SKM-1 (cell line): ENCODE measurements around the gene CLDN11.

Experiments
- DNase-seq: peaks from one replicate; lab custom pipeline; 2025; ENCODE audit not compliant: unreplicated experiment; lab: John Stamatoyannopoulos, UW

CLDN11 gene

DNA sequence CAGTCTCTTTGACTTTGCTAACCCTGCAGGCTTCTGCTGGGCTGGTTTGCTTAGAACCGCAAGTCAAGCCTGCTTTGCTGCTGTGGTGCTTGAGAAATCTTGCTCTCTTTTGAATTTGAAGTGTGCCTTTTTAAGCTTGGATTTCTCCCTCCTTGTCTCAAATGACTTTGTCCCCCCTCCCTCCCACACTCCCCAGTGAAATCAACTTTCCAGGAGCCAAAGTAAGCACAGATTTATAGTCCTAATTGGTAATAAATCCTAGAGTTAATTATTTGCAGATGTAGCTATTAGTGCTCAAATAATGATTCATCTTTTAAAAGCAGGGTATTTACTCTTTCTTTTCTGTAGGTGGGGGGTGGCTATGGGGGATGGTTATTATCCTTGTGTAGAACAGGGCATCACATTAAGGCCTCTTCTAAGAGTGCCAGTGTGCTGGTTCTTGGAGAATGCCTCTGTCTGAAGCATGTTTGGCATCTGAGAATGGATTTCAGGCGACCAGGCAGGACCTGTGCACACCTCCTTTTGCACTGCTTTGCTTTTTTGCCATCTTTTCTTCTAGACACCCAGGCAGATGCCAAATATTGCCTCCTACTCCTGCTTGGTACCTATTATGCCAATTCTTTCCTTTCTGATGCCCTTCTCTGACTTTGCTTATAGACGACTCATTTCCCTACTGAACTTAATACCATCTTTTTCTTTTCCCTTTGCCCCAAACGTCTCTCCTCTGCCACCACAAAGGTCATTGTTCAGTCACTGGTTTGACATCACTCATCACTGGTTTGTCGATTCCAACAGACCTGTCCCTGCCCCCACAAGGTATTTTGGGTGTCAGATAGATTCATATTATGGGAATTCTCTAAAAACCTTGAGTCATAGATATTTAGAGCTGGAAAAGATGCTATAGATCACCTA is 50.7 kb downstream of the CLDN11 start:
- no peak for DNase-seq

DNA sequence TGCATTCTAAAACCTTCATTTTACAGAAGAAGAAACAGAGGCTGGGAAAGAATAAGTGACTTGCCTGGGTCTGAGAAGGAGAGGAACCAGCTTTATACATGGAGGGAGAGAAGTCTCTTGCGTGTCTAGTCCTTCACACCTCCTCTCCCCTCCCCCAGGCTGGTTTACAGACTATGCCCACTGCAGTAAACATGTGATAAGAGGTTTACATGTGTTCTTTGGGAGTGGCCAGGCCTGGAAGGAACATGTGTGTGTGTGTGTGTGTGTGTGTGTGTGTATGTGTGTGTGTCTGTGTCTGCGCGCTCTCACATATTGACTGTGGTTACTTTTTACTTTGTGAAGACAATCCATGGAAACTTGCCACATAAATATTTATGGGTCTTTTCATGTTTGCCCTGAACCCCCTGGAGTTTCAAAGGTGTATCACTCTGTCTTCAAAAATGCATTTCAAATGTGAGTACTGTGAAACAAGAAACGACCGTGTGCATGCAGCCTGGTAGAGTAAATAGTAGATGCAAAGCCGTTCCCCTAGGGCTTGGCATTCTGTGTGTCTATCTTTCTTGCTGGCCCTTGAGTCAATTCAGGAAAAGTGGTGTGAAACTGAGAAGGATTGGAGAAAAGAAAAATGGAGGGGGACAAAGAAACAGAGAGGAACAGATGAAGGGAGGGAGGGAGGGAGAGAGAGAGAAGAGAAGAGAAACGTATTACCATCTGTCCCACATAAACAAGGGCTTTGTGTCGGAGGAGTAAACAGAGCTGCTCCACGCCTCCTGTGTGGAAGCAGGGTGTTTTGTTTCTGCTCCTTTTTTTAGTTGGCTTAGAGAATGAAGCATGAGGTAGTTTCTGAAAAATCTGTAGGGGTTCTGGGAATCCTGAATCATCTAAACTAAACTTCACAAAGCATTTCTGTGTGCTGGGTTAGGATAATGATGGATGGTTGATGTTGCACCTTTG is 51.7 kb downstream of the CLDN11 start:
- no peak for DNase-seq

DNA sequence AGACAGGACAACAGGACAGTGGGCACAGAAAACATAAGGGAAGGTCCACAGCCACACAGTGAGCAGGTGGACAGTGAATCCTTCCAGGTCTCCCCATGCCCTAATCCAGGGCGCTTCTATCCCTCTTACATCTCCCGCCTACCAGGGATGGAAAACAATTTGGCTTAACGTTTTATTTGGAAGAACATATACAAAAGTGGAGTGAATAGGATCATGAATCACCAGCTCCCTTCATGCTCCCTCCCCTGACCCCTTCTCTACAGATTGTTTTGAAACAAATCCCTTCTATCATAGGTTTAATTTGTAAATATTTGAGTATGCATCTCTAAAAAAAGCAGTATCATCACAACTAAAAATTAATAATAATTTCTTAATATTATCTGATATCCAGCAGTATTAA is 52.5 kb downstream of the CLDN11 start:
- no peak for DNase-seq

DNA sequence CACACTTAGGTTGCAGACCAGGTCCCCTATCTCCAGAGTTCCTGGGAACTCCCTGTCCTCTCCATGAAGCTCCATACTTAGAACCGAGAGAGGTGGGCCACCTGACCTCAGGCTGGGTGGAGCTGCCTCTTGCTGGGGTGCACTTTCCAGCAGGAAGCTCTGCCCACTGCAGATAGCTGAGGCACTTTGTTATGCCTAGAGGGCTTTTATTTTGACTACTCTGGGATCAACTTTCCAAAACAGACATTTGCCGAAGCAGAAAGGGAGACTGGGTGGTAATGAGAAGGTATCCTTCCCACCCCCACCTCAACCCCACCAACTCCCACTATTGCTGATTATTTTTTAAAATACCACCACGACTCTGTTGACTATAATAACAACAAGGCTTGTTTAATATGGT is 54.7 kb downstream of the CLDN11 start:
- no peak for DNase-seq

DNA sequence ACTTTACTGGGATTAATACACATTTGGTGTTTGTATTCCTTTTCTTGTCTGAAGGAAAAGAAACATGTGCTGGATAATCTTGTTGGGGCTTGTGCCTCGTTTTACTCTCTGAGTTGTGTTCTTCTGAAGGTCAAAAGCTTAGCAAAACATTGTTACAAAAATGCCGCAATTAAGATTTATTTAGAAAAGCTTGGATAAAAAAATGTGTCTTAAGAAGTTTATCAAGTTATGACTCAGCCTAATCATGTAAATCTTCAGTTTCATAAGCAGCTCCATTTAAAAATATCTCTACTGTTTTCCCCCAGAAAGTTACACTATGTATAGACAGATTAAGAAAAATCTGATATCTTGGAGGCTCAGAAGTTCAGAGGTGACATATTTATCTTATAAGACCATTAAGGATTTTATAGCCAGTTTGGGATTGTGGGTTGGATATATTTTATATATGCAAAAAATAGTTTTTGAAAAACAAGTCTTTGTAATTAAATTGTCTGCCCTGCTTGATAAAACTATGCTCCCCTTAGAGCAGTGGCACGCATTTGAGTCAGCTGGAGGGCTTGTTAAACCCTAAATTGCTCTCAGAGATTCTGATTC is 56.5 kb downstream of the CLDN11 start:
- DNase-seq: no peak

DNA sequence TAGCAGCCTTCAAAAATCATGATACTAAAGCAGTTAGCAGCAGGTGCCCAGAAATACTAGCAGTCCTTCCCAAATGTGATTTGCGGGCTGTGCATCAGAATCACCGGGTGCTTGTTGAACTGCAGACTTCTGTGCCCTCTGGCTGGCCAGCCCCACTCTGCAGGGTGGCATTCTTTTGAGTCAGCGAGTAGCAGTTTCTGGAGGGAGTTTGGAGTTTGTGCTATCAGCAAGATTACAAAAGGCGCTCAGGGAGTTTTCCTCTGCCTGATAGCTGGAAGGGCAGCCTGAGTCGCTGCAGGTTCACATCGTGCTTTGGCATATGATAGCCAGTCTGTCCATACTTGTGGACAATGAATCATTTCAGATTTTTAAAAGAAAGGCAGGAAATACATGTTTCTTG is 57.6 kb downstream of the CLDN11 start:
- no peak for DNase-seq

DNA sequence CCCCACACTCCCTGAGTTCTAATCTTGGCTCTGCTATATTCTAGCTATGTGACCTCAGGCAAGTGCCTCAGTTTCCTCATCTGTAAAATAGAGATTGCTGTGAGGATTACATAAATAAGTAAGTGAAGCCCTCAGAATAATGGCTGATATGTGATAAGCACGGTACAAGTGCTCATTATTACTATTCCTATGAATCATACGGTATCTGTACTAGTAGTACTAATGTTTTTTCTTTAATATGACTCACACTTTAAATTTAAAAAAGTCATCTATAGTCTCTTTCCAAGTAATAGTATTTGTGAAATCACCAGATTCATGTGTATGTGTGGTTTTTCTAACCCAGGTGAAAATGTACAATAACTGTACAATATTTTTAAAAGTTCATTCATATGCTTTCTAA is 58.7 kb downstream of the CLDN11 start:
- DNase-seq: no peak

DNA sequence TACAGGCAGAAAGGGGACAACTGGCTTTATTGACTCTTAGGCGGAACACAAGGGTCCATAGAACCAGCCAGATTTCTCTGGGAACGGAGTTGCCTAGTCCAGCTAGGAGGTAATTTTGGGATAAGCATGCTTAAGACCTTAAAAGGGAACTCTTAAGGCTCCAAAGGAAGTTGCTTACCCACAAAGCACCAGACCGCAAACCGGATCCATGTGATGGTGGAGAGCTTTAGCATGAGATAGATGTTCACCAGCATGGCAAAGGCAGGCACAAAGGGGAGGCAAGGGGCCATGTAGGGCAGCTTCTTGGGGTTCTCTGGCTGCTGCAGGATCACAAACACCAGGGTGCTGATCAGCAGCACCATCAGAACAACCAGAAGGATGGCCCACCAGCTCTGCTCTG is 61.4 kb downstream of the CLDN11 start:
- no peak for DNase-seq

DNA sequence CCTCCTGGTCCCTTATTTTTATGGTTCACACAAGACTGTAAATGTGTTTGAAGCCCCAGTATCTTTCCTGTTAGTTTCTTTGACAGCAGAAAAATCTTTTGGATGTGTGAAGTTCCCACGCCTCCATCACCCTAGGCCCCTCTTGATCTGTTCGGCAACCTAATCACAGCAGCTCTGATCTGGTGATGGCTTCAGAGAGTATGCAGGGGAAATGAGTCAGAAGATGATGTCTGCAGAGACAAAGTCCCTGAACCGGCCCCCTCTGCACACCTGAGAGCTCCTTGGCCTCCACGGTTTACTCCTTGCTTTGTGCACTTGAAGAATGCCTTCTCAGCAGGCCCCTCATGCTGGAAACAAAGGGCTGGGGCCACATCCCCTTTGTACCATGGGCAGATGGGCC is 63.5 kb downstream of the CLDN11 start:
- DNase-seq: no peak

DNA sequence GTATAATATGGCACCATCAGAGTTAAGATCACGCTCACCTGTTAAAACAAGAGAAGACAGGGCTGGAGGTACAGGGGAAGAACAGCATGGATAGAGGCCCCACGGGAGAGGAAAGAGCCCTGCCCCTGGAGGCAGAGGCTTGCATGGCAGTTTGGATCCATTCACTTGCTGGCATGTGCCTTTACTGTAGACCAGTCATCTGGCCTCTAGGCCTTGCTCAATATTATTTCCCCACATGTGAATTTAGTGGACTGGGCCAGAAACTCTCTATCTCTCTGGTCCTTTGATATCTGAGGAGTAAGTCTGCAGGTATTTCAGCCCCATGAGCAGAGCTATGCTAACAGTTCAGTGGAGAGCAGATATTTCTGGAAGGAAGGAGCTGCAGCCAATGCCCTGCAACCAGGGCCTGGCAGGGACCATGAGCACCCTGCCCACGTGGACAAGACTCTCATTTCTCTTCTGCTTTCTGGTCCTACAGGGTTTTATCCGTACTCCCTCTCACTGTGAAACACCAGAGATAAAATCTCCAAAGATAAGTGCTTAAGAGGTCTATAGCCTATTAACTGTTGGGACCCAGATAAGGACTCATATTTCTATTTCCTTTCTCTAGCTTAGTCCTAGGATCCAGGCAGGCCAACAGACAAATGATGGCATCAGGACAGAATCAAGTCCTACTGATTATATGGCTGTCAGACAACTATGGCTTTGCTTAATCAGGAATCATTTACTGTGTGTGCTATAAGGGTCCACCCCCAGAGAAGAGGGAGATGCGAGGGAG is 65.0 kb downstream of the CLDN11 start:
- DNase-seq: no peak
